SK-N-SH (cell line): Measurements from ENCODE around the gene PRRX1. TPM values are rescaled to one million over a fixed set of nuclear protein-coding genes. Genes with fewer than 3 reads are reported as not detected.

Experiments
- CTCF ChIA-PET: fragments of 300-600, 350-600 bp; formaldehyde crosslinking; extraction: SDS; loops from one replicate; lab custom pipeline; 2021; lab: Yijun Ruan, JAX
- POLR2A ChIA-PET: fragments of 350-600 bp; sonication (Branson Sonifier 250); formaldehyde crosslinking; extraction: SDS; loops from one replicate; lab custom pipeline; 2020; ENCODE audit warnings: antibody characterized with exemption, inconsistent platforms; lab: Yijun Ruan, JAX
- DNase-seq: peaks from one replicate; pipeline ENCODE4 v3.0.0; 2012
- H2AFZ ChIP-seq: fragments of 200-600 bp; sonication (generic); 2 replicates; pipeline ENCODE4 v1.8.1; 2016; ENCODE audit warnings: antibody characterized with exemption, mild to moderate bottlenecking, low read depth
- H3F3A ChIP-seq: fragments of 200-600 bp; sonication (generic); replicated peaks from 2 replicates; pipeline ENCODE3; 2016; ENCODE audit warnings: antibody characterized with exemption, mild to moderate bottlenecking; ENCODE audit not compliant: insufficient read depth
- H3K27ac ChIP-seq, 2 experiments: fragments of 200-500 bp in 1 of 2; fragments of 200-600 bp in 1 of 2; sonication (Bioruptor generic) in 1 of 2; sonication (generic), shearing (Covaris generic) in 1 of 2; 2 replicates each; pipeline versions ENCODE4 v1.5.1 to v1.6.1; 2014 to 2016; ENCODE audit warnings: low read depth in 2 of 2, inconsistent platforms in 1 of 2, low read length in 1 of 2, mild to moderate bottlenecking in 1 of 2, mixed read lengths in 1 of 2
- H3K27me3 ChIP-seq: fragments of 200-600 bp; sonication (generic), shearing (Covaris generic); 2 replicates; pipeline ENCODE4 v1.6.1; 2016; ENCODE audit warnings: mixed run types; ENCODE audit not compliant: insufficient read depth
- H3K36me3 ChIP-seq, 2 experiments: fragments of 200-500 bp in 1 of 2; fragments of 200-600 bp in 1 of 2; sonication (Bioruptor generic) in 1 of 2; sonication (generic) in 1 of 2; replicated peaks in 1 of 2; 2 replicates each; pipeline versions ENCODE3 to v1.5.1; 2014 to 2016; ENCODE audit warnings: low read length in 1 of 2, mild to moderate bottlenecking in 1 of 2; ENCODE audit not compliant: insufficient read depth in 2 of 2, control insufficient read depth in 1 of 2
- H3K4me1 ChIP-seq, 2 experiments: fragments of 200-500 bp in 1 of 2; fragments of 200-600 bp in 1 of 2; sonication (Bioruptor generic) in 1 of 2; sonication (generic), shearing (Covaris generic) in 1 of 2; 2 replicates each; pipeline versions ENCODE4 v1.5.1 to v1.6.1; 2014 to 2016; ENCODE audit warnings: low read depth in 1 of 2, low read length in 1 of 2, mixed run types in 1 of 2; ENCODE audit not compliant: insufficient read depth in 2 of 2, control insufficient read depth in 1 of 2
- H3K4me2 ChIP-seq: fragments of 200-600 bp; sonication (generic), shearing (Covaris generic); 2 replicates; pipeline ENCODE4 v1.6.1; 2017; ENCODE audit warnings: mixed run types
- H3K4me3 ChIP-seq, 2 experiments: fragments of 200-500 bp in 1 of 2; fragments of 200-600 bp in 1 of 2; sonication (Bioruptor generic) in 1 of 2; sonication (generic), shearing (Covaris generic) in 1 of 2; 2 replicates each; pipeline versions ENCODE4 v1.5.1 to v1.8.1; 2014 to 2016; ENCODE audit warnings: low read depth in 2 of 2, inconsistent platforms in 1 of 2, low read length in 1 of 2, mild to moderate bottlenecking in 1 of 2, mixed read lengths in 1 of 2, moderate library complexity in 1 of 2
- H3K79me2 ChIP-seq: fragments of 200-600 bp; sonication (generic); 2 replicates; pipeline ENCODE4 v1.8.1; 2017; ENCODE audit warnings: mild to moderate bottlenecking; ENCODE audit not compliant: insufficient read depth
- H3K9ac ChIP-seq: fragments of 200-600 bp; sonication (generic); 2 replicates; pipeline ENCODE4 v1.6.1; 2017; ENCODE audit warnings: mixed run types
- H3K9me2 ChIP-seq: fragments of 200-600 bp; sonication (generic); 2 replicates; pipeline ENCODE4 v1.6.1; 2017; ENCODE audit warnings: mixed run types
- H3K9me3 ChIP-seq: fragments of 200-600 bp; sonication (generic); 2 replicates; pipeline ENCODE4 v1.6.1; 2017; ENCODE audit warnings: mixed run types, mild to moderate bottlenecking, moderate library complexity
- H4K20me1 ChIP-seq: fragments of 200-600 bp; sonication (generic); 2 replicates; pipeline ENCODE4 v1.6.1; 2017; ENCODE audit warnings: mild to moderate bottlenecking, mixed run types; ENCODE audit not compliant: insufficient read depth
- CHD2 ChIP-seq: fragments of 150-350 bp; IDR thresholded peaks from 2 replicates; pipeline ENCODE4 v1.6.1; 2018; ENCODE audit warnings: low read length; ENCODE audit not compliant: partially characterized antibody
- EP300 ChIP-seq, 2 experiments: IDR thresholded peaks; 2 replicates each; pipeline versions ENCODE4 v1.4.0 to v1.6.1; 2012; ENCODE audit warnings: borderline replicate concordance in 1 of 2, low read depth in 1 of 2, low read length in 1 of 2
- EZH2phosphoT487 ChIP-seq: fragments of 200-600 bp; sonication (generic); IDR thresholded peaks from 2 replicates; pipeline ENCODE4 v1.6.1; 2017; ENCODE audit warnings: low read depth, mixed run types, mild to moderate bottlenecking, antibody characterized with exemption, moderate library complexity, borderline replicate concordance
- FOSL2 ChIP-seq: IDR thresholded peaks from 2 replicates; pipeline ENCODE4 v1.4.0; 2012; ENCODE audit warnings: low read depth, mild to moderate bottlenecking, moderate library complexity, borderline replicate concordance
- FOXM1 ChIP-seq: IDR thresholded peaks from 2 replicates; pipeline ENCODE4 v1.4.0; 2012; ENCODE audit warnings: low read depth, mild to moderate bottlenecking
- GABPA ChIP-seq: IDR thresholded peaks from 2 replicates; pipeline ENCODE4 v1.4.0; 2012; ENCODE audit warnings: low read depth, mild to moderate bottlenecking
- GATA2 ChIP-seq: sonication (generic); formaldehyde crosslinking; IDR thresholded peaks from 2 replicates; pipeline ENCODE4 v1.5.0; 2020; ENCODE audit warnings: mild to moderate bottlenecking, missing genetic modification reagents
- IRF3 ChIP-seq: fragments of 150-350 bp; IDR thresholded peaks from 2 replicates; pipeline ENCODE4 v1.6.1; 2016; ENCODE audit warnings: mild to moderate bottlenecking, low read depth, low read length
- JUND ChIP-seq: IDR thresholded peaks from 2 replicates; pipeline ENCODE4 v1.4.0; 2012
- MAX ChIP-seq: IDR thresholded peaks from 2 replicates; pipeline ENCODE4 v1.4.0; 2012; ENCODE audit warnings: low read depth
- NFIC ChIP-seq: IDR thresholded peaks from 2 replicates; pipeline ENCODE4 v1.4.0; 2012; ENCODE audit warnings: borderline replicate concordance
- NRF1 ChIP-seq: IDR thresholded peaks from 2 replicates; pipeline ENCODE4 v1.6.1; 2012; ENCODE audit warnings: low read depth, mild to moderate bottlenecking, low read length
- PBX3 ChIP-seq: IDR thresholded peaks from 2 replicates; pipeline ENCODE4; 2012
- POLR2AphosphoS5 ChIP-seq: IDR thresholded peaks from 2 replicates; pipeline ENCODE4 v1.6.1; 2012; ENCODE audit warnings: low read depth, low read length
- RCOR1 ChIP-seq: fragments of 150-350 bp; IDR thresholded peaks from 2 replicates; pipeline ENCODE4 v1.6.1; 2017; ENCODE audit warnings: antibody characterized with exemption, low read length
- RXRA ChIP-seq: IDR thresholded peaks from 2 replicates; pipeline ENCODE4 v1.4.0; 2012; ENCODE audit warnings: low read depth, mild to moderate bottlenecking, borderline replicate concordance
- SMC3 ChIP-seq: IDR thresholded peaks from 2 replicates; pipeline ENCODE4 v1.6.1; 2012; ENCODE audit warnings: low read depth, low read length, improper control_type of control experiment
- TAF1 ChIP-seq: IDR thresholded peaks from 2 replicates; pipeline ENCODE4 v1.6.1; 2012; ENCODE audit warnings: low read depth, mild to moderate bottlenecking, low read length, moderate library complexity, borderline replicate concordance
- TCF12 ChIP-seq: IDR thresholded peaks from 2 replicates; pipeline ENCODE4 v1.4.0; 2012
- USF1 ChIP-seq: IDR thresholded peaks from 2 replicates; pipeline ENCODE4 v1.4.0; 2012; ENCODE audit warnings: low read depth, borderline replicate concordance
- USF2 ChIP-seq: fragments of 150-350 bp; IDR thresholded peaks from 2 replicates; pipeline ENCODE4 v1.6.1; 2017; ENCODE audit warnings: antibody characterized with exemption, low read length, low read depth, borderline replicate concordance
- YY1 ChIP-seq: IDR thresholded peaks from 2 replicates; pipeline ENCODE4 v1.4.0; 2012; ENCODE audit warnings: low read depth, mild to moderate bottlenecking
- ZBTB33 ChIP-seq: IDR thresholded peaks from 2 replicates; pipeline ENCODE4 v1.4.0; 2012; ENCODE audit warnings: low read depth, borderline replicate concordance
- WGBS: methylation state at CpG from one replicate; pipeline ENCODE4 v1.1.6; 2017; ENCODE audit warnings: low lambda C conversion rate; 5-methylcytosine and 5-hydroxymethylcytosine counted together
- polyA plus RNA-seq, 3 experiments: library from polyadenylated mRNA; depleted of rRNA; stranded (reverse); fragments of >200 nt; gene quantifications; 2 replicates each; pipeline ENCODE4 v1.2.3, GENCODE V29; 2012

Gene PRRX1
- polyA plus RNA-seq, 1 of the 3 experiments (the other 2 are of a cell fraction), result 356 TPM

- TF ChIP-seq IRF3 (no peak), GATA2 (CRISPR knock-in tag) (no peak), NRF1 (no peak), ZBTB33 (no peak)
These were observed 61.4 kb downstream of the PRRX1 start (continued) for GRCh38 chr1:170725326-170725725.

GRCh38 chr1:170727963-170728362 is 64.0 kb downstream of the PRRX1 start:
- H3K4me3 ChIP-seq, result no peak overlapping the region
- H3K9ac ChIP-seq, result peak overlapping the region; percentile 15; the same call in 1 of the 2 replicates
- H3K79me2 ChIP-seq, result peaks cover 98% of the 10 kb centered on the region
- H3K27ac ChIP-seq, result peak overlapping the region; percentile 44 to 79
- peak; percentile 13; the same call in 1 of the 2 replicates for TF ChIP-seq NFIC
- no peak for TF ChIP-seq YY1
- TF ChIP-seq RXRA, result no peak
- no peak for TF ChIP-seq ZBTB33
- TF ChIP-seq SMC3, result no peak
- TF ChIP-seq USF2, result no peak
- no peak for TF ChIP-seq EP300 (IDR thresholded peaks at IDR 0.05; ENCODE audit: borderline replicate concordance in 1 of 2, low read depth in 1 of 2, low read length in 1 of 2)
- TF ChIP-seq TAF1, result no peak
- TF ChIP-seq GABPA, result no peak
- TF ChIP-seq EZH2phosphoT487, result no peak
- peak; percentile 98 for TF ChIP-seq MAX
- no peak for TF ChIP-seq RCOR1
- no peak for TF ChIP-seq PBX3
- TF ChIP-seq FOSL2, result no peak
- 0 out of 2 replicates have a peak, but pooled peaks have one; percentile 25 for TF ChIP-seq POLR2AphosphoS5
- no peak for TF ChIP-seq CHD2
- TF ChIP-seq JUND, result 0 out of 2 replicates have a peak, but pooled peaks have one; percentile 9
- no peak for TF ChIP-seq FOXM1
- TF ChIP-seq USF1, result peak; percentile 57; the same call in 1 of the 2 replicates
- peak; percentile 78 for TF ChIP-seq TCF12
- peaks cover 91% of the 10 kb centered on the region for H3F3A ChIP-seq
- H3K36me3 ChIP-seq, result peaks cover 73 to 95% of the 10 kb centered on the region in 2 experiments
- 37% methylated on average over 5 of the region's 5 CpGs for WGBS
- H3K9me2 ChIP-seq, result no peaks in the 10 kb centered on the region
- ChIA-PET POLR2A (no interaction called here), CTCF (interaction anchor here (1.0 kb wide), 2 partner anchors 10 to 39 kb away, joined by 3 read pairs; no protein-coding TSS in a partner anchor)
- no peak for DNase-seq
- no peak overlapping the region for H2AFZ ChIP-seq
- no peaks in the 10 kb centered on the region for H3K9me3 ChIP-seq
- H3K27me3 ChIP-seq, result no peaks in the 10 kb centered on the region
- no peaks in the 10 kb centered on the region for H4K20me1 ChIP-seq
- H3K4me2 ChIP-seq, result no peak overlapping the region
- peaks cover 30 to 37% of the 10 kb centered on the region in 2 experiments for H3K4me1 ChIP-seq
